HCT116 (cell line): ENCODE measurements around the gene DMXL2. TPM values are rescaled to one million over a fixed set of nuclear protein-coding genes. Genes with fewer than 3 reads are reported as not detected.

Experiments
- ATAC-seq: fragments of 200-7000 bp; cut with Tn5 transposase; 2 replicates; pipeline ENCODE4 v1.9.1; 2020; ENCODE audit warnings: mild to moderate bottlenecking, moderate library complexity
- BruUV-seq: library from RNA; stranded (reverse); fragments of 400-500 nt; replicated peaks from 2 replicates; lab custom pipeline; 2021; lab: Mats Ljungman, UMichigan
- CTCF ChIA-PET: fragments of 300-600 bp; sonication (Branson Sonifier 250); formaldehyde crosslinking; loops from one replicate; lab custom pipeline; 2021; ENCODE audit warnings: antibody characterized with exemption; lab: Charles Lee
- POLR2A ChIA-PET: fragments of 300-600, 350-600 bp; sonication (Branson Sonifier 250); formaldehyde crosslinking; loops from one replicate; lab custom pipeline; 2021; ENCODE audit warnings: antibody characterized with exemption; lab: Charles Lee
- RAD21 ChIA-PET, 2 experiments: fragments of 300-600 bp; sonication (Branson Sonifier 250); formaldehyde crosslinking; loops; one replicate each; lab custom pipeline; 2023; ENCODE audit warnings: low total read pairs in 2 of 2; ENCODE audit not compliant: uncharacterized antibody in 2 of 2, unreplicated experiment in 2 of 2, low non-redundant PET in 1 of 2; lab: Charles Lee
- DNase-seq: peaks from one replicate; pipeline ENCODE4 v3.0.0-alpha.2; 2010; ENCODE audit warnings: low read depth, low spot score
- H2AFZ ChIP-seq: fragments of 200-600 bp; shearing (Covaris generic), sonication (generic); 2 replicates; pipeline ENCODE4 v1.6.1; 2017; ENCODE audit warnings: low read depth, mixed run types, mixed read lengths, antibody characterized with exemption, low read length; ENCODE audit not compliant: poor library complexity, severe bottlenecking
- H3K27ac ChIP-seq: 2 replicates; pipeline ENCODE4 v1.5.1; 2012; ENCODE audit warnings: low read depth, low read length
- H3K27me3 ChIP-seq: fragments of 200-600 bp; sonication (generic); 2 replicates; pipeline ENCODE4 v1.6.1; 2016; ENCODE audit warnings: mixed run types, low read length, mixed read lengths; ENCODE audit not compliant: insufficient read depth
- H3K36me3 ChIP-seq, 2 experiments: fragments of 200-500 bp in 1 of 2; fragments of 200-600 bp in 1 of 2; sonication (Bioruptor generic) in 1 of 2; sonication (generic) in 1 of 2; 2 replicates each; pipeline versions ENCODE4 v1.5.1 to v1.6.1; 2014 to 2016; ENCODE audit warnings: low read length in 2 of 2, inconsistent platforms in 1 of 2, mixed read lengths in 1 of 2, mixed run types in 1 of 2; ENCODE audit not compliant: insufficient read depth in 2 of 2, control insufficient read depth in 1 of 2
- H3K4me1 ChIP-seq, 2 experiments: fragments of 200-600 bp in 1 of 2; sonication (generic) in 1 of 2; 2 replicates each; pipeline versions ENCODE4 v1.5.1 to v1.6.1; 2012 to 2017; ENCODE audit warnings: low read length in 2 of 2, inconsistent platforms in 1 of 2, mild to moderate bottlenecking in 1 of 2, mixed read lengths in 1 of 2, mixed run types in 1 of 2, moderate library complexity in 1 of 2; ENCODE audit not compliant: insufficient read depth in 2 of 2, control insufficient read depth in 1 of 2
- H3K4me2 ChIP-seq: fragments of 200-600 bp; sonication (generic); 2 replicates; pipeline ENCODE4 v1.6.1; 2017; ENCODE audit warnings: mixed run types, low read length, mixed read lengths
- H3K4me3 ChIP-seq, 2 experiments: fragments of 200-600 bp in 1 of 2; sonication (generic) in 1 of 2; replicated peaks in 1 of 2; 2 replicates each; pipeline ENCODE4 v1.5.1; 2011 to 2016; ENCODE audit warnings: low read length in 2 of 2, control low read depth in 1 of 2, low read depth in 1 of 2, mild to moderate bottlenecking in 1 of 2, mixed read lengths in 1 of 2, mixed run types in 1 of 2
- H3K79me2 ChIP-seq: fragments of 200-600 bp; sonication (generic); 2 replicates; pipeline ENCODE4 v1.6.1; 2017; ENCODE audit warnings: mild to moderate bottlenecking, mixed run types, low read length, moderate library complexity, mixed read lengths; ENCODE audit not compliant: insufficient read depth
- H3K9ac ChIP-seq: fragments of 200-600 bp; sonication (generic); 2 replicates; pipeline ENCODE4 v1.6.1; 2016; ENCODE audit warnings: low read length, mixed read lengths
- H3K9me2 ChIP-seq: fragments of 200-600 bp; sonication (generic), shearing (Covaris generic); 2 replicates; pipeline ENCODE4 v1.6.1; 2017; ENCODE audit warnings: mixed run types, mild to moderate bottlenecking, moderate library complexity; ENCODE audit not compliant: insufficient read depth
- H3K9me3 ChIP-seq, 2 experiments: fragments of 200-500 bp in 1 of 2; fragments of 200-600 bp in 1 of 2; sonication (Bioruptor generic) in 1 of 2; sonication (generic) in 1 of 2; 2 replicates each; pipeline ENCODE4 v1.6.1; 2014 to 2017; ENCODE audit warnings: low read length in 2 of 2, mixed read lengths in 2 of 2, inconsistent platforms in 1 of 2, low read depth in 1 of 2, mild to moderate bottlenecking in 1 of 2, mixed run types in 1 of 2, moderate library complexity in 1 of 2; ENCODE audit not compliant: control insufficient read depth in 1 of 2, insufficient read depth in 1 of 2
- H4K20me1 ChIP-seq: fragments of 200-600 bp; sonication (generic), shearing (Covaris generic); 2 replicates; pipeline ENCODE4 v1.6.1; 2017; ENCODE audit warnings: mixed run types, mild to moderate bottlenecking, moderate library complexity; ENCODE audit not compliant: insufficient read depth
- CBX3 ChIP-seq: IDR thresholded peaks from 2 replicates; pipeline ENCODE4 v1.6.1; 2012; ENCODE audit warnings: low read depth
- CEBPB ChIP-seq: IDR thresholded peaks from 2 replicates; pipeline ENCODE4 v1.6.1; 2012; ENCODE audit warnings: low read depth
- ELF1 ChIP-seq: IDR thresholded peaks from 2 replicates; pipeline ENCODE4 v1.6.1; 2012; ENCODE audit warnings: low read depth, borderline replicate concordance
- EZH2phosphoT487 ChIP-seq: fragments of 200-600 bp; IDR thresholded peaks from 2 replicates; pipeline ENCODE4 v1.6.1; 2018; ENCODE audit warnings: antibody characterized with exemption, borderline replicate concordance
- JUND ChIP-seq: IDR thresholded peaks from 2 replicates; pipeline ENCODE4 v1.6.1; 2012
- SIN3A ChIP-seq: IDR thresholded peaks from 2 replicates; pipeline ENCODE4 v1.6.1; 2012; ENCODE audit warnings: low read depth
- YY1 ChIP-seq: IDR thresholded peaks from 2 replicates; pipeline ENCODE4 v1.6.1; 2011; ENCODE audit warnings: low read length, low read depth, moderate library complexity, mild to moderate bottlenecking; ENCODE audit not compliant: insufficient replicate concordance; ENCODE audit errors: extremely low read depth
- intact Hi-C: fragments of 100-400 bp; cut with micrococcal nuclease; formaldehyde crosslinking; loops from 2 replicates; pipeline ENCODE4 v1.10.0; 2022
- total RNA-seq: library from RNA; stranded (reverse); gene quantifications from one replicate; pipeline ENCODE4 v1.2.1, GENCODE V29; 2021; ENCODE audit not compliant: unreplicated experiment
- TF ChIP-seq, protein P1 (sequence below): IDR thresholded peaks from 2 replicates; pipeline ENCODE4 v1.6.1; 2011; ENCODE audit warnings: mild to moderate bottlenecking, low read length, moderate library complexity; ENCODE audit not compliant: insufficient replicate concordance; ENCODE audit errors: extremely low read depth

The DMXL2 gene
- total RNA-seq, 1 experiment from 2014 or later, result 21.5 TPM

DNA sequence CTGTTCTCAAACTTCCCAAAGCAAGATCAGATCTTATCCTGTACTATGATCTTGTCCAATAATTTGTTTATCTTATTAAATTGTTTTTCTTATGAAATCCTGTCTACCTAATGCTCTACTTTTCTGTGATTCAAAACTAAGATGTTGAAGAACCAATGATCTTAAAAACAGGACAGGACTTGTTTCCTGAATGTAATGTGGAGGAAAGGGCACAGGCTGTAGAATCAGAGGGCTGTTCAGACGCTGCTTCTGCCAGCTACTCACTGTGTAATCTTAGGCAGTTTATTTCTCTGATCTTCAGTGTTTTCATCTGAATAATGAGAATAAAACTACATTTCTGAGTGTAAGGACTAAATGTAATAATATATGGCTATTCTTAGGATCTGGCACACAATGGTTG, 20.1 kb upstream of the DMXL2 start:
- Histone ChIP-seq H3K4me3 (no peak overlapping the region), H3K9me2 (no peaks in the 10 kb centered on the region), H3K27ac (no peak overlapping the region), H3K4me2 (no peak overlapping the region), H3K79me2 (no peaks in the 10 kb centered on the region), H3K36me3 (no peaks in the 10 kb centered on the region), H4K20me1 (no peaks in the 10 kb centered on the region), H2AFZ (no peak overlapping the region), H3K9me3 (no peaks in the 10 kb centered on the region), H3K4me1 (peaks cover 3 to 4% of the 10 kb centered on the region in 2 experiments; a peak in 2 of 4 replicates), H3K9ac (no peak overlapping the region), H3K27me3 (no peaks in the 10 kb centered on the region)
- no TSS peak for BruUV-seq
- ChIA-PET POLR2A (no interaction called here), RAD21 (no interaction called here), CTCF (no interaction called here)
- intact Hi-C loops, result no loop called here
- TF ChIP-seq CBX3, result no peak
- TF ChIP-seq SIN3A, result no peak
- TF ChIP-seq EZH2phosphoT487, result no peak
- no peak for TF ChIP-seq ELF1
- TF ChIP-seq CEBPB, result no peak
- no peak for TF ChIP-seq YY1
- TF ChIP-seq, protein P1, sequence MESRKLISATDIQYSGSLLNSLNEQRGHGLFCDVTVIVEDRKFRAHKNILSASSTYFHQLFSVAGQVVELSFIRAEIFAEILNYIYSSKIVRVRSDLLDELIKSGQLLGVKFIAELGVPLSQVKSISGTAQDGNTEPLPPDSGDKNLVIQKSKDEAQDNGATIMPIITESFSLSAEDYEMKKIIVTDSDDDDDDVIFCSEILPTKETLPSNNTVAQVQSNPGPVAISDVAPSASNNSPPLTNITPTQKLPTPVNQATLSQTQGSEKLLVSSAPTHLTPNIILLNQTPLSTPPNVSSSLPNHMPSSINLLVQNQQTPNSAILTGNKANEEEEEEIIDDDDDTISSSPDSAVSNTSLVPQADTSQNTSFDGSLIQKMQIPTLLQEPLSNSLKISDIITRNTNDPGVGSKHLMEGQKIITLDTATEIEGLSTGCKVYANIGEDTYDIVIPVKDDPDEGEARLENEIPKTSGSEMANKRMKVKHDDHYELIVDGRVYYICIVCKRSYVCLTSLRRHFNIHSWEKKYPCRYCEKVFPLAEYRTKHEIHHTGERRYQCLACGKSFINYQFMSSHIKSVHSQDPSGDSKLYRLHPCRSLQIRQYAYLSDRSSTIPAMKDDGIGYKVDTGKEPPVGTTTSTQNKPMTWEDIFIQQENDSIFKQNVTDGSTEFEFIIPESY, result no peak
- no peak for TF ChIP-seq JUND
- DNase-seq (no peak), ATAC-seq (no peak)
